HEK293 (cell line): ENCODE measurements around the gene TXN2.

ENCODE experiments used
- BCL11A ChIP-seq: fragments of 450-650 bp; formaldehyde crosslinking; IDR thresholded peaks from 2 replicates; pipeline ENCODE4 v1.5.1; 2016; ENCODE audit warnings: low read depth, missing biosample characterization, missing genetic modification characterization
- HOXC10 ChIP-seq: sonication (generic); formaldehyde crosslinking; IDR thresholded peaks from 2 replicates; pipeline ENCODE4 v1.8.1; 2023; ENCODE audit warnings: mild to moderate bottlenecking, missing genetic modification reagents
- PATZ1 ChIP-seq: fragments of 450-650 bp; formaldehyde crosslinking; IDR thresholded peaks from 2 replicates; pipeline ENCODE4 v1.5.1; 2016; ENCODE audit warnings: missing biosample characterization, missing genetic modification characterization
- REST ChIP-seq: fragments of 450-650 bp; formaldehyde crosslinking; IDR thresholded peaks from 2 replicates; pipeline ENCODE4 v1.5.1; 2016; ENCODE audit warnings: missing biosample characterization, missing genetic modification characterization
- TCF7L2 ChIP-seq: IDR thresholded peaks from 2 replicates; pipeline ENCODE4 v1.6.1; 2011; ENCODE audit warnings: low read depth, mild to moderate bottlenecking, inconsistent platforms, low read length, moderate library complexity, borderline replicate concordance
- ZBTB1 ChIP-seq: fragments of 450-650 bp; formaldehyde crosslinking; IDR thresholded peaks from 2 replicates; pipeline ENCODE4 v1.5.1; 2016; ENCODE audit warnings: missing biosample characterization, missing genetic modification characterization
- ZBTB26 ChIP-seq: fragments of 450-650 bp; formaldehyde crosslinking; optimal IDR thresholded peaks from 2 replicates; pipeline ENCODE3; 2016; ENCODE audit warnings: missing biosample characterization, mild to moderate bottlenecking, missing genetic modification characterization
- ZNF18 ChIP-seq: fragments of 450-650 bp; formaldehyde crosslinking; IDR thresholded peaks from 2 replicates; pipeline ENCODE4 v1.5.1; 2016; ENCODE audit warnings: missing biosample characterization, missing genetic modification characterization
- ZNF747 ChIP-seq: fragments of 450-650 bp; formaldehyde crosslinking; IDR thresholded peaks from 2 replicates; pipeline ENCODE4 v1.5.1; 2016; ENCODE audit warnings: missing biosample characterization, missing genetic modification characterization
- ZNF768 ChIP-seq: fragments of 450-650 bp; formaldehyde crosslinking; IDR thresholded peaks from 2 replicates; pipeline ENCODE4 v1.5.1; 2018; ENCODE audit warnings: missing biosample characterization, mild to moderate bottlenecking, missing genetic modification characterization
- TF ChIP-seq, protein P1 (sequence below): fragments of 450-650 bp; formaldehyde crosslinking; IDR thresholded peaks from 2 replicates; pipeline ENCODE4 v1.5.1; 2016; ENCODE audit warnings: missing biosample characterization, missing genetic modification characterization

DNA sequence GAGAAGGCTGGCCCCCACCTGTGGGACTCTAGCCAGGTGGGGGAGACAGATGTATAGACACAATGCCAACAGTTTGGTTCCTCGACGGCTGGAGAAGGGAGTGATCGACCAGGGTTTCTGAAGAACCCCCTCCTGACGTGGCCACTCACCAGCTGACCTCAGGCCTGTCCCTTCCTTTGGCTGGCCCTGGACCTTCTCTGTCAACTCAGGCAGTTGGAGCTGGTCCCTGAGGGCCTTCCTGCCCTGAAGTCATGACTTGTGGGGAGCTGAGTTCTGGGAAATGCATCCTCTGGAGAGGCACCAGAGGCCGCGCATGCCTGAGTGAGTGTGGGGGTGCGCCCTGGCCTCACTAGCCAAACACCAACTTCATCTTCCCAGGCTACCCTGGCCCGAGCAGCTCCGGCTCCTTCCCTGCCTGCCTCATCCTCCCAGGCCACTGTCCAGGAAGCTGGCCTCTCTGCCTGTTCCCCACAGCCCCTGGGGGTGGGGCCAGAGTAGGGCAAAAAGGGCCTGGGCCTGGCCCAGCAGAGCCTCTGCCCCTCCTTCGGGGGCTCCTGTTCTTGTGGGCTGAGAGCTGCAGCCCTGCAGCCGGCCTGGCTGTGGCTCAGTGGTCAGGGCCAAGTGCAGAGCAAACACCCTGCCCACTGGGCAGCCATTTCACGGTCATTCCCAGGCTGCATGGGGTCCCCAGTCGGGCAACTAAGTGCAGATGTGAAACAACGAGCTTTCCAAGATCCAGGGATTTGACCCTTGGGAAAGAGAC, 23.6 kb downstream of the TXN2 start:
- TF ChIP-seq ZNF18 (tag by site-specific recombination) (no peak), PATZ1 (tag by site-specific recombination) (no peak), ZBTB26 (tag by site-specific recombination) (no peak), ZBTB1 (no peak), TCF7L2 (no peak), ZNF747 (no peak), BCL11A (no peak), HOXC10 (CRISPR knock-in tag) (no peak), ZNF768 (tag by site-specific recombination) (no peak), REST (tag by site-specific recombination) (no peak)
- TF ChIP-seq, protein P1, sequence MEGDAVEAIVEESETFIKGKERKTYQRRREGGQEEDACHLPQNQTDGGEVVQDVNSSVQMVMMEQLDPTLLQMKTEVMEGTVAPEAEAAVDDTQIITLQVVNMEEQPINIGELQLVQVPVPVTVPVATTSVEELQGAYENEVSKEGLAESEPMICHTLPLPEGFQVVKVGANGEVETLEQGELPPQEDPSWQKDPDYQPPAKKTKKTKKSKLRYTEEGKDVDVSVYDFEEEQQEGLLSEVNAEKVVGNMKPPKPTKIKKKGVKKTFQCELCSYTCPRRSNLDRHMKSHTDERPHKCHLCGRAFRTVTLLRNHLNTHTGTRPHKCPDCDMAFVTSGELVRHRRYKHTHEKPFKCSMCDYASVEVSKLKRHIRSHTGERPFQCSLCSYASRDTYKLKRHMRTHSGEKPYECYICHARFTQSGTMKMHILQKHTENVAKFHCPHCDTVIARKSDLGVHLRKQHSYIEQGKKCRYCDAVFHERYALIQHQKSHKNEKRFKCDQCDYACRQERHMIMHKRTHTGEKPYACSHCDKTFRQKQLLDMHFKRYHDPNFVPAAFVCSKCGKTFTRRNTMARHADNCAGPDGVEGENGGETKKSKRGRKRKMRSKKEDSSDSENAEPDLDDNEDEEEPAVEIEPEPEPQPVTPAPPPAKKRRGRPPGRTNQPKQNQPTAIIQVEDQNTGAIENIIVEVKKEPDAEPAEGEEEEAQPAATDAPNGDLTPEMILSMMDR (tag by site-specific recombination): no peak
